HG03196 (cell line): Measurements from ENCODE around the gene TMEM95.

ENCODE experiments used
- ATAC-seq: cut with Tn5 transposase; IDR thresholded peaks from one replicate; pipeline ENCODE4 v1.9.1; 2021; ENCODE audit not compliant: unreplicated experiment

Gene TMEM95

DNA sequence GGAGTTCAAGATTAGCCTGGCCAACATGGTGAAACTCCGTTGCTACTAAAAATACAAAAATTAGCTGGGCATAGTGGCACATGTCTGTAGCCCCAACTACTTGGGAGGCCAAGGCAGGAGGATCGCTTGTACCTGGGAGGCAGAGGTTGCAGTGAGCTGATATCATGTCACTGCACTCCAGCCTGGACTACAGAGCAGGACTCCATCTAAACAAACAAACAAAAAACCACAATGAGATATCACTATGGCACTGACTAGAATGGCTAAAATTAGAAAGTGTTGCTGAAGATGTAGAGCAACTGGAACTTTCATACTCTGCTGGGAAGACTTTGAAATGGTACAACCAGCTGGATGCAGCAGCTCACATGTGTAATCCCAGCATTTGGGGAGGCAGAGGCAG lies 19.4 kb downstream of the TMEM95 start:
- ATAC-seq, result no peak

- no peak for ATAC-seq
Measured at GRCh38 chr17:7379134-7379533, 24.2 kb downstream of the TMEM95 start.

- no peak for ATAC-seq
Measured at GRCh38 chr17:7380321-7380720, 25.4 kb downstream of the TMEM95 start.

DNA sequence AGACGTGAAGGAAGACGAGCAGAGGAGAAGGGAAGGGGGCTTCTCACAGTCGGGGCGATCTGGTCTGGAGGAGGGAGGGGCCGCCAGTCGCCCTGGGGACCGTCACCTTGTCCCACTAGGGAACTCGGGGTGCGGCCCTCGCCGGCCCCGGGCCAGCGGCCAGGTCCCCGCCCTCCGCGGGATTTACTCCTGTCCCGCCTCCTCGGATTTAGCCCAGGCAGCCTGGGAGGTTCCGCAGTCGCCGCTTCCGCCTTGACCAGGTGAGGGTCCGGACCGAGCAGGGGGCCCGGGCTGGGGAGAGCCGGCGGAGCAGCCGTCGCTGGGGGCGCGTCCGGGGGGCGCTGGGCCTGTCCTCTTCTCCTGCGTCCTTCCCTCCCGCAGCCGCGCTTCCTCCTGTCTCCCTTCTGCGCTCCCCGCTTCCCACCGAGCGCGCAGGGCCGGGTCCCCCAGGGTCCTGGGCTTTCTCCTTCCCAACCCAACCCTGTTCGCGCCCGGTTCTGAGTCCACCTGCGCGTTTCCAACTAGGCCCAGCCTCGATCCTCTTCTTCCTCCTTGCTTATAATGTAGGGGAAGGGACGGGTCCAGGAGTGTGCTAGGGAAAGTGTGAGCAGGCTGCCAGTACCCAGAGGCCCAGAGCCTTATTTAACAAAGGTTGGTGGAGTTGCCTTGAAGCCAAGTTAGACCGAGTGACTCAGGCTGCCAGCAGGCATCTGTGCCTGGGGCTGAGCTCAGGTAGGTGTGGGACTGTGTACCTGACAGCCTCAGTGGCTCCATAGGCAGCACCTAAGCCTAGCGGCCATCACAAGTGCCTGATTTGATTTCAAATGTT lies 26.1 kb downstream of the TMEM95 start, which contains the start of gene TNK1:
Gene TNK1, plus strand, starts transcription at position 235 of the 829 bp plus-strand sequence. CDS start 1,838 bp downstream, outside the sequence.
- ATAC-seq, result no peak

DNA sequence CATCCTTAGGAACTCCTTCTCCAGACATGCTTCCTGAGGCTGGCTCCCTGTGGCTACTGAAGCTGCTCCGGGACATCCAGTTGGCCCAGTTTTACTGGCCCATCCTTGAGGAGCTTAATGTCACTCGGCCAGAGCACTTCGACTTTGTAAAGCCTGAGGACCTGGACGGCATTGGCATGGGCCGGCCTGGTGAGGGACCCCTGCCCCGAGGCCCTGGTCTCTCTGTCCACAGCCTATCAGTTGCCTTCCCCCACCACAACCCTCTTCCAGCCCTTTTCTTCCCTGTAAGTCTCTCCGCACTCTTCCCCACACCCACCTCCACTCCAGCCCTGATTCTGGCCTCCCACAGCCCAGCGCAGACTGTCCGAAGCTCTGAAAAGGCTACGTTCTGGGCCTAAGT lies 27.9 kb downstream of the TMEM95 start:
- ATAC-seq, result no peak

GRCh38 chr17:7383371-7383741 lies 28.4 kb downstream of the TMEM95 start:
- ATAC-seq, result no peak

GRCh38 chr17:7383742-7384488 lies 29.0 kb downstream of the TMEM95 start:
- peak; percentile 54 for ATAC-seq

DNA sequence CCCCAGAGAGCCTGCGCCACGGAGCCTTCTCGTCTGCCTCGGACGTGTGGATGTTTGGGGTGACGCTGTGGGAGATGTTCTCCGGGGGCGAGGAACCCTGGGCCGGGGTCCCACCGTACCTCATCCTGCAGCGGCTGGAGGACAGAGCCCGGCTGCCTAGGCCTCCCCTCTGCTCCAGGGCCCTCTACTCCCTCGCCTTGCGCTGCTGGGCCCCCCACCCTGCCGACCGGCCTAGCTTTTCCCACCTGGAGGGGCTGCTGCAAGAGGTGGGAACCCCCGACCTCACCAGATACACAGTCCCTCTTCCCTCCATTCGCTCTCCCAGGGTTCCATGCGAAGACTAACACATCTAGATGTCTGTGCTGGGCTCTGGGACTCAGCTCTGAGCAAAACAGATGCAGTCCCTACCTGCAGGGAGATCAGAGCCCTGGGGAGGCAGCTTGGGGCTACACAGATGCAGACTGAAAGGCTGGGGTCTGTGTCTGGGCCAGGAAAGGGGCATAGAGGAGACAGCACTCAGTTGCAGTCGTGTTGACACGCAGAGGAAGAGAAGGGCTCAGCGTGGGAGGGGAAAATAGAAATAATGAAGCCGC lies 29.6 kb downstream of the TMEM95 start:
- no peak for ATAC-seq

- no peak for ATAC-seq
Measured at GRCh38 chr17:7388856-7389255, 33.9 kb downstream of the TMEM95 start.

GRCh38 chr17:7389924-7390910 lies 35.3 kb downstream of the TMEM95 start:
- ATAC-seq, result no peak

DNA sequence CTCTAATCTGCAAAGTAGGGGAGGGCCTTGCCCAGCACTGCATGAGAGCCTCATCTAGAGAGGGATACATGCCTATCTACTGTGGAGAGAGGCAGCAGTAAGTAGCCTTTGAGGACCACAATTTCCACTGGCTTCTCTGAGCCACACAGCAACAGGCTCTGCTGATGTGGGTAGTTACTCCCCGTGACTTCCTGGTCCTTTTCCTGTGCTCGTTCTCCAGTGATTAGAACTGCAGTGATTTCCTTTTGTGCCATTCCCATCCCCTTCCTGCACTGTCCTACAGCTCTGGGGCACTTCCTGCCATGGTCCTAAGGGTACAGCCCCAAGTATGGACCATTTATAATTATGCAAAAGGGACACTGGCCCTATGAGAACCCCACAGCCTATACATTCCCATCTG lies 36.4 kb downstream of the TMEM95 start:
- no peak for ATAC-seq

GRCh38 chr17:7392696-7393612 lies 38.0 kb downstream of the TMEM95 start:
- no peak for ATAC-seq

GRCh38 chr17:7393613-7394451 lies 38.9 kb downstream of the TMEM95 start:
- peak; percentile 40 for ATAC-seq

GRCh38 chr17:7394452-7395191 lies 39.7 kb downstream of the TMEM95 start, which contains the start of gene PLSCR3:
Gene PLSCR3, minus strand, starts transcription at chr17:7394525. Its CDS starts 415 bp downstream, at chr17:7394110.
- peak; percentile 75 for ATAC-seq

DNA sequence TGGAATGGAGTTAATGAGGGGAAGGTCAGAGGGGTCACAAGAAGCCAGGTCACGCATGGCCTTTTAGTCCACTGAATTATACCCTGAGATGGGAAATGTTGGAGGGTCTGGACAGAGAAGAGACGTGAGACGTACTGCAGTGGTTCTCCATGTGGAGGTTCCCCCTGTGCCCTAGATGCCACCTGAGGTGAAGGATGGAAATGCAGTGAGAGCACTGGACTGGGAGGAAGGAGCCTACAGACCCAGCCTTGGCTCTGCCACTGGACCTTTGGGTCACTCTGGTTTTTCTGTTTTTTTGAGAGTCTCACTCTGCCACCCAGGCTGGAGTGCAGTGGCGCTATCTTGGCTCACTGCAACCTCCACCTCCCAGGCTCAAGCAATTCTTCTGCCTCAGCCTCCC lies 41.2 kb downstream of the TMEM95 start:
- no peak for ATAC-seq

GRCh38 chr17:7398612-7399011 lies 43.7 kb downstream of the TMEM95 start:
- ATAC-seq, result no peak

- peak; percentile 15 for ATAC-seq
Measured at GRCh38 chr17:7403043-7403726, 48.2 kb downstream of the TMEM95 start.

- peak; percentile 5 for ATAC-seq
Measured at GRCh38 chr17:7403727-7403976, 48.7 kb downstream of the TMEM95 start.
